ENCODE data around the gene ICAM5.
"Not testable (repeated sequence)": the region's sequence is repeated elsewhere in the genome, so short reads cannot be mapped to it uniquely, and the experiment has no call there.

The ICAM5 gene

DNA sequence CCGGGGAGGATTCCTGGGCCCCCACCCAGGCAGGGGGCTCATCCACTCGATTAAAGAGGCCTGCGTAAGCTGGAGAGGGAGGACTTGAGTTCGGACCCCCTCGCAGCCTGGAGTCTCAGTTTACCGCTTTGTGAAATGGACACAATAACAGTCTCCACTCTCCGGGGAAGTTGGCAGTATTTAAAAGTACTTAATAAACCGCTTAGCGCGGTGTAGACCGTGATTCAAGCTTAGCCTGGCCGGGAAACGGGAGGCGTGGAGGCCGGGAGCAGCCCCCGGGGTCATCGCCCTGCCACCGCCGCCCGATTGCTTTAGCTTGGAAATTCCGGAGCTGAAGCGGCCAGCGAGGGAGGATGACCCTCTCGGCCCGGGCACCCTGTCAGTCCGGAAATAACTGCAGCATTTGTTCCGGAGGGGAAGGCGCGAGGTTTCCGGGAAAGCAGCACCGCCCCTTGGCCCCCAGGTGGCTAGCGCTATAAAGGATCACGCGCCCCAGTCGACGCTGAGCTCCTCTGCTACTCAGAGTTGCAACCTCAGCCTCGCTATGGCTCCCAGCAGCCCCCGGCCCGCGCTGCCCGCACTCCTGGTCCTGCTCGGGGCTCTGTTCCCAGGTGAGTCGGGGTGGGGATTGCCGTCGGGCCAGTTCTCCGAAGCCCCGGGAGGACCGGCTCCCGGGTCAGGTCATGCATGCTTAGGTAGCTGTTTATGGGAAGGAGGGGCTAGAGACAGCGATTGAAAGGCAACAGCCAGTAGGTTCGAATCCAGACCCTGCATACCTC lies 18.9 kb upstream of the ICAM5 start, which contains the start of gene ICAM1:
Gene ICAM1 (plus strand): TSS at position 505 of the 779 bp plus-strand sequence. CDS start 40 bp downstream, at position 545.
- DNase-seq, result peak; percentile 98

DNA sequence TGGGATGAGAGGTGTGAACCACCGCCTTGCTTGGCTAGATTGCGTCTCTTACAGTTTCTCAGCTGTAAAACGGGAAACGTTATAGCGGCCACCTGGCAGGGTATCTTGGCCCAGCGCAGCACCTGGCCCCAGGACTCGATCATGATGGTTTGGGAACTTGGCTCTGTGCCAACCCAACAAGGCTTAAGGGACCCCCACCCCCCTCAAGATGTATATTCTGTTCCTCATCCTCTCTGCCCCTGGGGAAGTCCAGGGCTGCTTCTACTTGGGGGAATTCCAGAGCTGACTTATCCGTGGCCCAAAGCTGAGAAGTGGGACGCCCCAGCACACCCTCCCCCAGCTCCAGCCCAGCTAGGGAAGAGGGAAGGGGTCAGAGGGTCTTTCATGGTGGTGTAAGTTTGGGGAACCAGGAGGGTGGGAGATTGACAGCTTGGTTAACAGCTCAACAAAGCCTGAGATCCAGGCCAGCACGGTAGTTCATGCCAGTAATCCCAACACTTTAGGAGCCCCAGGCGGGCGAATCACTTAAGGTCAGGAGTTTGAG lies 18.1 kb upstream of the ICAM5 start:
- DNase-seq, result peak; percentile 89 to 92

- no peak for DNase-seq
These were observed 15.2 kb upstream of the ICAM5 start for GRCh38 chr19:10274589-10274988.

GRCh38 chr19:10277795-10278589 lies 11.8 kb upstream of the ICAM5 start:
- peak in 1 of 2 donors; percentile 62 for DNase-seq

GRCh38 chr19:10278935-10279334 lies 10.8 kb upstream of the ICAM5 start:
- no peak for DNase-seq

DNA sequence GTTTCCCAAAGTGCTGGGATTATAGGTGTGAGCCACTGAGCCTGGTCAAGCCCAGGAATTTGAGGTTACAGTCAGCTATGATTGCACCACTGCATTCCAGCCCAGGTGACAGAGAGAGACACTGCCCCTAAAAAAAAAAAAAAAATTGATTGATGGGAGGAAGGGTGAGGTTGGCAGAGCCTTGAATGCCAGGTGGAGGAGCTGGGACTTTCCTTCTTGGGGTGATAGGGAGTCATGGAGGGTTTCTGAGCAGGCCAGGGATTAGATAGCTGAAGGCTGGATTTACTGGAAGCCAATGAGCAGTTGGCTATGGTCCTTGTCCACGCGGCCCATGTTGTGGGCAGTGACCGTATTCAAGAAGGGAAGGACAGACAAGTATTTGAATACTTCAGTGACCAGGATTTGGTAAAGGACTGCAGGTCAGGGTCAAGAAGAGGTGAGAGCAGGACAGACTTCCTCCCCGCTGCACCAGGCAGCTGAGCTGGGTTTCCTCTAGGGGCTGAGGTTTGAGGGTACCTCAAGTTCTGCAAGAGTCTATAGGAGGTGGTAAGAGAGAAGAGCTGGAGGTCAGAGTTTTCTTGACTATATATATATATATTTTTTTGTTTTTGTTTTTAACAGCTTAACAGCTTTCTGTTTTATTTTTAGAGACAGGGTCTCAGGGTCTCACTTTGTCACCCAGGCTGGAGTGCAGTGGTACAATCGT lies 9.9 kb upstream of the ICAM5 start:
- DNase-seq, result no peak

DNA sequence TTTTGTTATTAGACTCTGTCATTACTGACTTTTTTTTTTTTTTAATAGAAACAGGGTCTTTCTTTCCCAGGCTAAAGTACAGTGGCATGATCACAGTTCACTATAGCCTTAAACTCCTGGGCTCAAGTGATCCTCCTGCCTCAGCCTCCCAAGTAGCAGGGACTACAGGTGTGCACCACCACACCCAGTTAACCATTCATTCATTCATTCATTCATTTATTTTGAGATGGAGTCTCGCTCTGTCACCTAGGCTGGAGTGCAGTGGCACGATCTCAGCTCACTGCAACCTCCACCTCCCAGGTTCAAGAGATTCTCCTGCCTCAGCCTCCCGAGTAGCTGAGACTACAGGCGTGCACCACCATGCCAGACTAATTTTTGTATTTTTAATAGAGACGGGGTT lies 7.7 kb upstream of the ICAM5 start:
- not testable (repeated sequence) for DNase-seq

- DNase-seq, result no peak
These were observed 6.3 kb upstream of the ICAM5 start for GRCh38 chr19:10283301-10284064.

GRCh38 chr19:10284065-10284959 lies 5.4 kb upstream of the ICAM5 start:
- DNase-seq, result no peak

- DNase-seq, result no peak
These were observed 4.8 kb upstream of the ICAM5 start for GRCh38 chr19:10284960-10285278.

GRCh38 chr19:10285393-10285792 lies 4.4 kb upstream of the ICAM5 start:
- DNase-seq, result no peak

- peak; percentile 73 to 86 for DNase-seq
These were observed 2.7 kb upstream of the ICAM5 start, which contains the start of gene ICAM4 for GRCh38 chr19:10286803-10287737. Gene ICAM4, plus strand, starts transcription at chr19:10286955. Its CDS starts 58 bp downstream, at chr19:10287013.

DNA sequence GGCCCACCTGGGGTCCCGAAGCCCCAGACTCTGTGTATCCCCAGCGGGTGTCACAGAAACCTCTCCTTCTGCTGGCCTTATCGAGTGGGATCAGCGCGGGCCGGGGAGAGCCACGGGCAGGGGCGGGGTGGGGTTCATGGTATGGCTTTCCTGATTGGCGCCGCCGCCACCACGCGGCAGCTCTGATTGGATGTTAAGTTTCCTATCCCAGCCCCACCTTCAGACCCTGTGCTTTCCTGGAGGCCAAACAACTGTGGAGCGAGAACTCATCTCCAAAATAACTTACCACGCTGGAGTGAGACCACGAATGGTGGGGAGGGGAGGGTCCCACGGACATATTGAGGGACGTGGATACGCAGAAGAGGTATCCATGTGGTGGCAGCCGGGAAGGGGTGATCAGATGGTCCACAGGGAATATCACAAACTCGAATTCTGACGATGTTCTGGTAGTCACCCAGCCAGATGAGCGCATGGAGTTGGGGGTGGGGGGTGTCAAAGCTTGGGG lies 1.0 kb upstream of the ICAM5 start:
- peak; percentile 65 to 77 for DNase-seq

DNA sequence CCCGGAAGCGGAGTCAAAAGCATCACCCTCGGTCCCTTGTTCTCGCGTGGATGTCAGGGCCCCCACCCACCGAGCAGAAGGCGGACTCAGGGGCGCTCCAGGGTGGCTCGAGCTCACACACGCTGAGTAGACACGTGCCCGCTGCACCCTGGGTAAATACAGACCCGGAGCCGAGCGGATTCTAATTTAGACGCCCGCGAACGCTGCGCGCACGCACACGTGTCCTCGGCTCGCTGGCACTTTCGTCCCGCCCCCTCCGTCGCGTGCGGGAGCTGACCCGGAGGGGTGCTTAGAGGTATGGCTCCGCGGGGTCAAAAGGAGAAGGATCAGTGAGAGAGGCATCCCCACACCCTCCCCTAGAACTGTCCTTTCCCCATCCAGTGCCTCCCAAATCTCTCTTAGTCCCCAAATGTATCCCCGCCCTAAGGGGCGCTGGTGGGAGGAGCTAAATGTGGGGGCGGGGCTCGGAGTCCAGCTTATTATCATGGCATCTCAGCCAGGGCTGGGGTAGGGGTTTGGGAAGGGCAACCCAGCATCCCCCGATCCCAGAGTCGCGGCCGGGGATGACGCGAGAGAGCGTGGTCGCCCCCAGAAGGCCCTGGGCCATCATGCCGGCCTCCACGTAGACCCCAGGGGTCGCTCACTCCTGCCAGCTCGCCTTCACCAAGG lies 451 bp upstream of the ICAM5 start:
- peak; percentile 75 to 85 for DNase-seq

GRCh38 chr19:10290357-10290875 lies 664 bp downstream of the ICAM5 start:
- DNase-seq, result no peak

DNA sequence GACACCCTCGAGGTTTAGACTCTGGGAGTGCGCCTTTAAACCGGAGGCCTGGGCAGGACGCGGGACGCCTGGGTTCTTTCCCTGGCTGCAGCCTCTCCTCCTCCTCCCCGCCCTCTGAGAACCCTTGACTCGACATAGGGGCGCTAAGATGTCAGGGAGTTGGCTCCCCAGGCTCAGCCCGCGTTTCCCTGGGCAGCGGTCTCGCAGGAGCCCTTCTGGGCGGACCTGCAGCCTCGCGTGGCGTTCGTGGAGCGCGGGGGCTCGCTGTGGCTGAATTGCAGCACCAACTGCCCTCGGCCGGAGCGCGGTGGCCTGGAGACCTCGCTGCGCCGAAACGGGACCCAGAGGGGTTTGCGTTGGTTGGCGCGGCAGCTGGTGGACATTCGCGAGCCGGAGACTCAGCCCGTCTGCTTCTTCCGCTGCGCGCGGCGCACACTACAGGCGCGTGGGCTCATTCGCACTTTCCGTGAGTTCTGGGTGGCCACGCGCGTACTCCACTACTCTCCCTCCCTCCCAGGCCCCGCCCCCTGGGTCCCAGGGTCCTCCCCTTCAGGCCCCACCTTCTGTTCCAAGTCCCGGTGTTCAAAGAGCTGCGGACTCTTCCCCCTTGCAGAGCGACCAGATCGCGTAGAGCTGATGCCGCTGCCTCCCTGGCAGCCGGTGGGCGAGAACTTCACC lies 1.3 kb downstream of the ICAM5 start:
- DNase-seq, result peak; percentile 65 to 75

GRCh38 chr19:10291554-10292205 lies 1.9 kb downstream of the ICAM5 start:
- DNase-seq, result no peak

Data from inflammatory macrophage treated with lipopolysaccharide for 1 hour (primary cell).